HepG2 (cell line): ENCODE measurements around the gene PHF13. TPM values are rescaled to one million over a fixed set of nuclear protein-coding genes. Genes with fewer than 3 reads are reported as not detected.

Experiments
- ATF7 ChIP-seq, 2 experiments: fragments of 450-650 bp in 1 of 2; sonication (generic) in 1 of 2; formaldehyde crosslinking in 1 of 2; IDR thresholded peaks; 2 replicates each; pipeline versions ENCODE4 v1.4.0 to v1.6.1; 2016 to 2020; ENCODE audit warnings: antibody characterized with exemption in 1 of 2, mild to moderate bottlenecking in 1 of 2, missing genetic modification reagents in 1 of 2
- ATM ChIP-seq: fragments of 450-650 bp; IDR thresholded peaks from 2 replicates; pipeline ENCODE4 v1.7.1; 2017; ENCODE audit warnings: mild to moderate bottlenecking, borderline replicate concordance
- CEBPG ChIP-seq: IDR thresholded peaks from 2 replicates; pipeline ENCODE4 v1.6.1; 2016
- GABPB1 ChIP-seq: IDR thresholded peaks from 2 replicates; pipeline ENCODE4 v1.6.1; 2016; ENCODE audit warnings: mild to moderate bottlenecking, missing genetic modification reagents, moderate library complexity, missing compliant biosample characterization
- GATAD1 ChIP-seq: IDR thresholded peaks from 2 replicates; pipeline ENCODE4 v1.6.1; 2016; ENCODE audit warnings: missing genetic modification reagents, missing compliant biosample characterization
- IKZF5 ChIP-seq: IDR thresholded peaks from 2 replicates; pipeline ENCODE4 v1.6.1; 2018; ENCODE audit warnings: missing genetic modification reagents, mild to moderate bottlenecking, missing compliant biosample characterization
- MBD4 ChIP-seq: IDR thresholded peaks from 2 replicates; pipeline ENCODE4 v1.6.1; 2012; ENCODE audit warnings: low read length, inconsistent platforms, borderline replicate concordance
- MXD4 ChIP-seq: IDR thresholded peaks from 2 replicates; pipeline ENCODE4 v1.6.1; 2016; ENCODE audit warnings: mild to moderate bottlenecking, missing biosample characterization, missing genetic modification reagents
- NFKBIZ ChIP-seq: IDR thresholded peaks from 2 replicates; pipeline ENCODE4 v1.6.1; 2018; ENCODE audit warnings: missing genetic modification reagents, missing compliant biosample characterization
- TFDP1 ChIP-seq: IDR thresholded peaks from 2 replicates; pipeline ENCODE4 v1.6.1; 2016; ENCODE audit warnings: missing compliant biosample characterization, missing genetic modification reagents, borderline replicate concordance
- TSC22D2 ChIP-seq: sonication (generic); formaldehyde crosslinking; IDR thresholded peaks from 2 replicates; pipeline ENCODE4 v1.5.1; 2020; ENCODE audit warnings: missing genetic modification reagents, mild to moderate bottlenecking, borderline replicate concordance
- ZC3H4 ChIP-seq: sonication (generic); formaldehyde crosslinking; IDR thresholded peaks from 2 replicates; pipeline ENCODE4 v1.4.0; 2020; ENCODE audit warnings: missing genetic modification reagents, borderline replicate concordance
- ZNF317 ChIP-seq: sonication (generic); formaldehyde crosslinking; IDR thresholded peaks from 2 replicates; pipeline ENCODE4 v1.5.0; 2020; ENCODE audit warnings: mild to moderate bottlenecking, missing genetic modification reagents
- ZNF34 ChIP-seq: sonication (generic); formaldehyde crosslinking; IDR thresholded peaks from 2 replicates; pipeline ENCODE4 v1.4.0; 2020; ENCODE audit warnings: mild to moderate bottlenecking, missing genetic modification reagents, borderline replicate concordance
- ZNF512 ChIP-seq: sonication (generic); formaldehyde crosslinking; IDR thresholded peaks from 2 replicates; pipeline ENCODE4 v1.4.0; 2020; ENCODE audit warnings: mild to moderate bottlenecking, missing genetic modification reagents
- ZNF609 ChIP-seq: sonication (generic); formaldehyde crosslinking; IDR thresholded peaks from 2 replicates; pipeline ENCODE4 v1.4.0; 2020; ENCODE audit warnings: mild to moderate bottlenecking, missing genetic modification reagents, borderline replicate concordance
- ZNF784 ChIP-seq: sonication (generic); formaldehyde crosslinking; IDR thresholded peaks from 2 replicates; pipeline ENCODE4 v1.5.1; 2020; ENCODE audit warnings: missing genetic modification reagents, mild to moderate bottlenecking, borderline replicate concordance
- ZSCAN20 ChIP-seq: sonication (generic); formaldehyde crosslinking; IDR thresholded peaks from 2 replicates; pipeline ENCODE4 v1.4.0; 2020; ENCODE audit warnings: missing genetic modification reagents, mild to moderate bottlenecking, borderline replicate concordance
- polyA plus RNA-seq, 8 experiments: library from polyadenylated mRNA; depleted of rRNA in 3 of 8; stranded (reverse) in 7 of 8; unstranded in 1 of 8; fragments of >200 nt; fragmentation: Illumina TruSeq in 4 of 8; extraction: Trizol in 4 of 8; gene quantifications; 2 replicates each; pipeline versions ENCODE4 v1.2.1 to v1.2.3, GENCODE V29; 2011 to 2016; ENCODE audit warnings: low read depth in 4 of 8, missing spikeins in 1 of 8, mixed read lengths in 1 of 8; ENCODE audit not compliant: insufficient read depth in 1 of 8
- total RNA-seq, 5 experiments: library from RNA; depleted of rRNA; stranded (reverse); fragments of >200 nt; fragmentation: Illumina TruSeq; extraction: Trizol; gene quantifications; 2 replicates each; pipeline ENCODE4 v1.2.3, GENCODE V29; 2016; ENCODE audit warnings: low read depth in 1 of 5

The PHF13 gene
- total and polyA plus RNA-seq, 2 of the 13 experiments (the other 11 are each of a cell fraction or from before 2014, with no cell fraction given): 4.7 to 7.4 TPM

- TF ChIP-seq IKZF5 (CRISPR knock-in tag) (peak; percentile 61; the same call in 1 of the 2 replicates), ZNF784 (CRISPR knock-in tag) (peak; percentile 24; the same call in 1 of the 2 replicates), GATAD1 (0 out of 2 replicates have a peak, but pooled peaks have one; percentile 41), ATF7 (IDR thresholded peaks at IDR 0.05) (peak; percentile 48; the same call in 1 of the 2 replicates), ATF7 (CRISPR knock-in tag; IDR thresholded peaks at IDR 0.05) (no peak), NFKBIZ (no peak), ATM (no peak), TFDP1 (CRISPR knock-in tag) (no peak), ZNF34 (no peak), ZNF512 (CRISPR knock-in tag) (no peak), ZSCAN20 (CRISPR knock-in tag) (no peak), ZNF317 (CRISPR knock-in tag) (no peak), ZNF609 (CRISPR knock-in tag) (no peak; the same call in 1 of the 2 replicates), CEBPG (CRISPR knock-in tag) (no peak), GABPB1 (peak; percentile 76; the same call in 1 of the 2 replicates), MXD4 (CRISPR knock-in tag) (0 out of 2 replicates have a peak, but pooled peaks have one; percentile 66), TSC22D2 (CRISPR knock-in tag) (no peak), ZC3H4 (CRISPR knock-in tag) (no peak), MBD4 (no peak)
Measured at GRCh38 chr1:6624710-6625583, 11.4 kb downstream of the PHF13 start, which contains the start of gene THAP3 (continued).
